Measurements from ENCODE around the gene SORCS2. TPM values are rescaled to one million over a fixed set of nuclear protein-coding genes. Genes with fewer than 3 reads are reported as not detected.

Gene SORCS2
- total RNA-seq, 2 donors from 2014 or later, result 0.05 to 0.07 TPM

GRCh38 chr4:7678318-7678852 is 486.0 kb downstream of the SORCS2 start:
- Mint-ChIP-seq H3K27me3 (ENCODE audit: low read depth) (no peaks in the 10 kb centered on the region), H3K4me1 (ENCODE audit: low read depth) (no peaks in the 10 kb centered on the region), H3K36me3 (ENCODE audit: insufficient read depth in 2 of 2) (peaks cover 0 to 2% of the 10 kb centered on the region in 2 donors), H3K4me3 (no peak overlapping the region), H3K27ac (no peak overlapping the region), H3K9me3 (peaks cover 2 to 3% of the 10 kb centered on the region in 2 donors)
- ATAC-seq (replicated peaks in 1 of 2) (no peak), DNase-seq (no peak)

GRCh38 chr4:7679406-7680040 is 487.2 kb downstream of the SORCS2 start:
- DNase-seq (no peak), ATAC-seq (replicated peaks in 1 of 2) (no peak)
- Mint-ChIP-seq H3K4me1 (ENCODE audit: low read depth) (no peaks in the 10 kb centered on the region), H3K27me3 (ENCODE audit: low read depth) (no peaks in the 10 kb centered on the region), H3K36me3 (ENCODE audit: insufficient read depth in 2 of 2) (peaks cover 0 to 2% of the 10 kb centered on the region in 2 donors), H3K27ac (no peak overlapping the region), H3K9me3 (peaks cover 3% of the 10 kb centered on the region in 2 donors), H3K4me3 (no peak overlapping the region)

GRCh38 chr4:7680106-7680505 is 487.8 kb downstream of the SORCS2 start:
- Mint-ChIP-seq H3K36me3 (ENCODE audit: insufficient read depth in 2 of 2) (peaks cover 0 to 2% of the 10 kb centered on the region in 2 donors), H3K4me3 (no peak overlapping the region), H3K27ac (no peak overlapping the region), H3K27me3 (ENCODE audit: low read depth) (no peaks in the 10 kb centered on the region), H3K9me3 (peaks cover 3% of the 10 kb centered on the region in 2 donors), H3K4me1 (ENCODE audit: low read depth) (no peaks in the 10 kb centered on the region)
- ATAC-seq (replicated peaks in 1 of 2), result no peak
- DNase-seq, result no peak

- Mint-ChIP-seq H3K4me3 (no peak overlapping the region), H3K27ac (no peak overlapping the region), H3K9me3 (peaks cover 3% of the 10 kb centered on the region in 2 donors), H3K4me1 (ENCODE audit: low read depth) (no peaks in the 10 kb centered on the region), H3K36me3 (ENCODE audit: insufficient read depth in 2 of 2) (peaks cover 0 to 2% of the 10 kb centered on the region in 2 donors), H3K27me3 (ENCODE audit: low read depth) (no peaks in the 10 kb centered on the region)
- DNase-seq (no peak), ATAC-seq (replicated peaks in 1 of 2) (no peak)
These were observed 488.4 kb downstream of the SORCS2 start for GRCh38 chr4:7680731-7681130.

- ATAC-seq (replicated peaks in 1 of 2), result no peak
- no peaks in the 10 kb centered on the region for H3K4me1 Mint-ChIP-seq (ENCODE audit: low read depth)
- peaks cover 0 to 2% of the 10 kb centered on the region in 2 donors for H3K36me3 Mint-ChIP-seq (ENCODE audit: insufficient read depth in 2 of 2)
- H3K27ac Mint-ChIP-seq, result no peak overlapping the region
- H3K9me3 Mint-ChIP-seq, result peaks cover 3% of the 10 kb centered on the region in 2 donors
- no peak for DNase-seq
- H3K4me3 Mint-ChIP-seq, result no peak overlapping the region
- no peaks in the 10 kb centered on the region for H3K27me3 Mint-ChIP-seq (ENCODE audit: low read depth)
These were observed 490.9 kb downstream of the SORCS2 start for GRCh38 chr4:7683126-7683703.

- no peak for DNase-seq
- Mint-ChIP-seq H3K27me3 (ENCODE audit: low read depth) (no peaks in the 10 kb centered on the region), H3K27ac (no peak overlapping the region), H3K36me3 (ENCODE audit: insufficient read depth in 2 of 2) (peaks cover 0 to 2% of the 10 kb centered on the region in 2 donors), H3K4me3 (no peak overlapping the region), H3K4me1 (ENCODE audit: low read depth) (no peaks in the 10 kb centered on the region), H3K9me3 (peaks cover 3% of the 10 kb centered on the region in 2 donors)
- no peak for ATAC-seq (replicated peaks in 1 of 2)
These were observed 492.0 kb downstream of the SORCS2 start for GRCh38 chr4:7684294-7684693.

GRCh38 chr4:7686070-7686870 is 493.9 kb downstream of the SORCS2 start:
- DNase-seq (no peak), ATAC-seq (replicated peaks in 1 of 2) (no peak)
- Mint-ChIP-seq H3K9me3 (peaks cover 0 to 3% of the 10 kb centered on the region in 2 donors), H3K27me3 (ENCODE audit: low read depth) (no peaks in the 10 kb centered on the region), H3K4me1 (ENCODE audit: low read depth) (no peaks in the 10 kb centered on the region), H3K4me3 (no peak overlapping the region), H3K27ac (no peak overlapping the region), H3K36me3 (ENCODE audit: insufficient read depth in 2 of 2) (peaks cover 0 to 2% of the 10 kb centered on the region in 2 donors)

- DNase-seq, result no peak
- H3K4me3 Mint-ChIP-seq, result no peak overlapping the region
- peaks cover 0 to 2% of the 10 kb centered on the region in 2 donors for H3K36me3 Mint-ChIP-seq (ENCODE audit: insufficient read depth in 2 of 2)
These were observed 494.7 kb downstream of the SORCS2 start for GRCh38 chr4:7687006-7687405.

GRCh38 chr4:7687796-7688195 is 495.5 kb downstream of the SORCS2 start:
- H3K27me3 Mint-ChIP-seq (ENCODE audit: low read depth), result no peaks in the 10 kb centered on the region
- DNase-seq, result no peak
- peaks cover 0 to 2% of the 10 kb centered on the region in 2 donors for H3K36me3 Mint-ChIP-seq (ENCODE audit: insufficient read depth in 2 of 2)
- no peak overlapping the region for H3K4me3 Mint-ChIP-seq
- H3K27ac Mint-ChIP-seq, result no peak overlapping the region
- no peaks in the 10 kb centered on the region for H3K4me1 Mint-ChIP-seq (ENCODE audit: low read depth)
- peaks cover 0 to 3% of the 10 kb centered on the region in 2 donors for H3K9me3 Mint-ChIP-seq
- no peak for ATAC-seq (replicated peaks in 1 of 2)

More at GRCh38 chr4:7687006-7687405, 494.7 kb downstream of the SORCS2 start:
- Mint-ChIP-seq H3K9me3 (peaks cover 0 to 3% of the 10 kb centered on the region in 2 donors), H3K4me1 (ENCODE audit: low read depth) (no peaks in the 10 kb centered on the region), H3K27ac (no peak overlapping the region), H3K27me3 (ENCODE audit: low read depth) (no peaks in the 10 kb centered on the region)
- no peak for ATAC-seq (replicated peaks in 1 of 2)

- no peaks in the 10 kb centered on the region for H3K9me3 Mint-ChIP-seq
- H3K27me3 Mint-ChIP-seq (ENCODE audit: low read depth), result no peaks in the 10 kb centered on the region
- ATAC-seq (replicated peaks in 1 of 2) (no peak), DNase-seq (no peak)
- no peaks in the 10 kb centered on the region for H3K4me1 Mint-ChIP-seq (ENCODE audit: low read depth)
- no peak overlapping the region for H3K4me3 Mint-ChIP-seq
- no peak overlapping the region for H3K27ac Mint-ChIP-seq
- no peaks in the 10 kb centered on the region for H3K36me3 Mint-ChIP-seq (ENCODE audit: insufficient read depth in 2 of 2)
These were observed 497.7 kb downstream of the SORCS2 start for GRCh38 chr4:7689773-7690693.

GRCh38 chr4:7691061-7691460 is 498.7 kb downstream of the SORCS2 start:
- no peaks in the 10 kb centered on the region for H3K9me3 Mint-ChIP-seq
- no peaks in the 10 kb centered on the region for H3K27me3 Mint-ChIP-seq (ENCODE audit: low read depth)
- ATAC-seq (replicated peaks in 1 of 2) (no peak), DNase-seq (no peak)
- H3K4me1 Mint-ChIP-seq (ENCODE audit: low read depth), result no peaks in the 10 kb centered on the region
- no peak overlapping the region for H3K4me3 Mint-ChIP-seq
- no peak overlapping the region for H3K27ac Mint-ChIP-seq
- no peaks in the 10 kb centered on the region for H3K36me3 Mint-ChIP-seq (ENCODE audit: insufficient read depth in 2 of 2)

- Mint-ChIP-seq H3K9me3 (no peaks in the 10 kb centered on the region), H3K36me3 (ENCODE audit: insufficient read depth in 2 of 2) (no peaks in the 10 kb centered on the region), H3K27ac (no peak overlapping the region), H3K4me3 (no peak overlapping the region), H3K4me1 (ENCODE audit: low read depth) (no peaks in the 10 kb centered on the region), H3K27me3 (ENCODE audit: low read depth) (no peaks in the 10 kb centered on the region)
- DNase-seq (no peak), ATAC-seq (replicated peaks in 1 of 2) (no peak)
These were observed 499.6 kb downstream of the SORCS2 start for GRCh38 chr4:7691982-7692381.

Data from activated T-cell treated with anti-CD3 and anti-CD28 coated beads, Interleukin-2, amount 50 U/mL, for 72 hours (primary cell).